ENCODE results near the gene EDEM1. TPM values are rescaled to one million over a fixed set of nuclear protein-coding genes. Genes with fewer than 3 reads are reported as not detected.

The EDEM1 gene
- total RNA-seq, 2 donors from 2014 or later = 30.2 to 59.7 TPM

- H3K9me3 ChIP-seq = no peaks in the 10 kb centered on the region
- H3K27ac ChIP-seq = peak overlapping the region in 1 of 2 donors; percentile 14
- TF ChIP-seq, protein P1, sequence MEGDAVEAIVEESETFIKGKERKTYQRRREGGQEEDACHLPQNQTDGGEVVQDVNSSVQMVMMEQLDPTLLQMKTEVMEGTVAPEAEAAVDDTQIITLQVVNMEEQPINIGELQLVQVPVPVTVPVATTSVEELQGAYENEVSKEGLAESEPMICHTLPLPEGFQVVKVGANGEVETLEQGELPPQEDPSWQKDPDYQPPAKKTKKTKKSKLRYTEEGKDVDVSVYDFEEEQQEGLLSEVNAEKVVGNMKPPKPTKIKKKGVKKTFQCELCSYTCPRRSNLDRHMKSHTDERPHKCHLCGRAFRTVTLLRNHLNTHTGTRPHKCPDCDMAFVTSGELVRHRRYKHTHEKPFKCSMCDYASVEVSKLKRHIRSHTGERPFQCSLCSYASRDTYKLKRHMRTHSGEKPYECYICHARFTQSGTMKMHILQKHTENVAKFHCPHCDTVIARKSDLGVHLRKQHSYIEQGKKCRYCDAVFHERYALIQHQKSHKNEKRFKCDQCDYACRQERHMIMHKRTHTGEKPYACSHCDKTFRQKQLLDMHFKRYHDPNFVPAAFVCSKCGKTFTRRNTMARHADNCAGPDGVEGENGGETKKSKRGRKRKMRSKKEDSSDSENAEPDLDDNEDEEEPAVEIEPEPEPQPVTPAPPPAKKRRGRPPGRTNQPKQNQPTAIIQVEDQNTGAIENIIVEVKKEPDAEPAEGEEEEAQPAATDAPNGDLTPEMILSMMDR (IDR thresholded peaks at IDR 0.05) = no peak
- no peak overlapping the region for H3K4me3 ChIP-seq
- H3K27me3 ChIP-seq (replicated peaks; ENCODE audit: insufficient read depth) = no peaks in the 10 kb centered on the region
- DNase-seq (ENCODE audit: low spot score) (no peak), ATAC-seq (ENCODE audit: insufficient number of reproducible peaks, low FRiP score, low read depth) (peak; percentile 58)
- no peaks in the 10 kb centered on the region for H3K36me3 ChIP-seq
- H3K4me1 ChIP-seq (ENCODE audit: control insufficient read depth in 1 of 2, low read depth in 2 of 2) = peaks cover 10 to 28% of the 10 kb centered on the region in 2 donors
These were observed 7.4 kb downstream of the EDEM1 start for GRCh38 chr3:5194801-5195509.

DNA sequence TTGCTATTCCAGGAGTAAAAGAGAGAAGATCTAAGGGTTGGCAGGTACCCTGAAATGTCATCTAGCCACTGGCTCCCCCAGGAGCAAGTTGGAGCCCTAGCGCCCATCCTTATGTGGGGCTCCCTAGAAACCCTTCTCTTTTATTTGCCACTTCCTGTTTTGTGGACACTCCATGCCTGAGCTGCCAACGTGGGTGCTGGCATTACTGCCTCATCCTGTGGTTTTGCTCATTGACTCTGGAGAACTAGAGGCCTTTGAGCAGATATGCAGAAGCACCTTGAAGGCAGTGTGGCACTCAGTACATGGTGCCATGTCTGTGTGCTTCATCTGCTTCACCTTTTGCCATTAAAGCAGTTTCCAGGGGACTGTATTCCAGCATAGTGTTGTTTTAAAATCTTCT is 8.1 kb downstream of the EDEM1 start:
- TF ChIP-seq, protein P1 (IDR thresholded peaks at IDR 0.05) = no peak
- H3K4me3 ChIP-seq = no peak overlapping the region
- ATAC-seq (ENCODE audit: insufficient number of reproducible peaks, low FRiP score, low read depth) (no peak), DNase-seq (ENCODE audit: low spot score) (no peak)
- no peaks in the 10 kb centered on the region for H3K27me3 ChIP-seq (replicated peaks; ENCODE audit: insufficient read depth)
- no peaks in the 10 kb centered on the region for H3K36me3 ChIP-seq
- H3K9me3 ChIP-seq = no peaks in the 10 kb centered on the region
- H3K4me1 ChIP-seq (ENCODE audit: control insufficient read depth in 1 of 2, low read depth in 2 of 2) = peaks cover 7 to 21% of the 10 kb centered on the region in 2 donors
- peak overlapping the region in 1 of 2 donors; percentile 14 for H3K27ac ChIP-seq

GRCh38 chr3:5197022-5197421 is 9.5 kb downstream of the EDEM1 start:
- Histone ChIP-seq H3K4me1 (ENCODE audit: control insufficient read depth in 1 of 2, low read depth in 2 of 2) (peaks cover 7 to 21% of the 10 kb centered on the region in 2 donors), H3K27ac (no peak overlapping the region), H3K27me3 (replicated peaks; ENCODE audit: insufficient read depth) (no peaks in the 10 kb centered on the region), H3K9me3 (no peaks in the 10 kb centered on the region), H3K4me3 (no peak overlapping the region), H3K36me3 (peaks cover 6% of the 10 kb centered on the region)
- no peak for DNase-seq (ENCODE audit: low spot score)
- TF ChIP-seq, protein P1 (IDR thresholded peaks at IDR 0.05) = no peak
- ATAC-seq (ENCODE audit: insufficient number of reproducible peaks, low FRiP score, low read depth) = no peak

GRCh38 chr3:5197470-5198312 is 10.2 kb downstream of the EDEM1 start:
- H3K9me3 ChIP-seq = no peaks in the 10 kb centered on the region
- TF ChIP-seq, protein P1 (IDR thresholded peaks at IDR 0.05) = no peak
- no peaks in the 10 kb centered on the region for H3K27me3 ChIP-seq (replicated peaks; ENCODE audit: insufficient read depth)
- H3K4me3 ChIP-seq = no peak overlapping the region
- H3K4me1 ChIP-seq (ENCODE audit: control insufficient read depth in 1 of 2, low read depth in 2 of 2) = peaks cover 7 to 21% of the 10 kb centered on the region in 2 donors
- ATAC-seq (ENCODE audit: insufficient number of reproducible peaks, low FRiP score, low read depth) = no peak
- peaks cover 13% of the 10 kb centered on the region for H3K36me3 ChIP-seq
- H3K27ac ChIP-seq = peak overlapping the region in 1 of 2 donors; percentile 3
- no peak for DNase-seq (ENCODE audit: low spot score)

DNA sequence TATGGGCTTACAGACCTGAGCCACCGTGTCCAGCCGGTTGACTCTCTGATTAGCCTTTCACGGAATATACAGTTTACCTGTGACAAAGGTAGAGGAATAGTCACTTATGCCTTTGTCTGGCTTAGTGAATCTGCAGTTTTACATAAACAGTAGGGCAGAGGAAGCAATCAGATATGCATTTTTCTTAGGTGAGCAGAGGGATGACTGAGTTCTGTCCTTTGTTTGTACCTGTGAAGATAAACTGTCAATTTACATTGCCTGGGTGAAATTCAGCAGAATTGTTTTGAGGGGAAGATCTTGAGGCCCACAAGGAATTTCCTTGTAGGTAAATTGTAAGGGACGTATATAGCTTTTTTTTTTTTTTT is 10.8 kb downstream of the EDEM1 start:
- peaks cover 19% of the 10 kb centered on the region for H3K36me3 ChIP-seq
- no peaks in the 10 kb centered on the region for H3K9me3 ChIP-seq
- DNase-seq (ENCODE audit: low spot score) = no peak
- H3K27me3 ChIP-seq (replicated peaks; ENCODE audit: insufficient read depth) = no peaks in the 10 kb centered on the region
- no peak for ATAC-seq (ENCODE audit: insufficient number of reproducible peaks, low FRiP score, low read depth)
- H3K4me1 ChIP-seq (ENCODE audit: control insufficient read depth in 1 of 2, low read depth in 2 of 2) = peaks cover 7 to 21% of the 10 kb centered on the region in 2 donors
- H3K4me3 ChIP-seq = no peak overlapping the region
- TF ChIP-seq, protein P1 (IDR thresholded peaks at IDR 0.05) = no peak
- H3K27ac ChIP-seq = peak overlapping the region in 1 of 2 donors; percentile 3
